Stomach (tissue), 4 donors: ENCODE results near the gene SERPINB11.
A peak's percentile ranks its signal among the peaks of the same experiment; 100 is the strongest.

Experiments
- EP300 ChIP-seq: sonication (generic); formaldehyde crosslinking; IDR thresholded peaks from one replicate; pipeline ENCODE4 v1.6.1; 2017; ENCODE audit warnings: antibody characterized with exemption
- POLR2A ChIP-seq, 4 donors: fragments of 450-650 bp; IDR thresholded peaks; one replicate each; pipeline ENCODE4 v1.6.1; 2016; ENCODE audit warnings: antibody characterized with exemption in 4 of 4, control low read depth in 2 of 4, mild to moderate bottlenecking in 1 of 4, moderate library complexity in 1 of 4
- POLR2AphosphoS5 ChIP-seq, 3 donors: sonication (generic); formaldehyde crosslinking; IDR thresholded peaks; one replicate each; pipeline ENCODE4 v1.6.1; 2016; ENCODE audit warnings: antibody characterized with exemption in 3 of 3
- TF ChIP-seq, protein P1 (sequence below), 7 experiments: fragments of 450-650 bp in 4 of 7; fragments of 200-600 bp in 3 of 7; sonication (generic) in 3 of 7; IDR thresholded peaks; one replicate each; pipeline ENCODE4 v1.5.1; 2016 to 2019; ENCODE audit warnings: antibody characterized with exemption in 7 of 7, control low read depth in 2 of 7, mild to moderate bottlenecking in 1 of 7

DNA sequence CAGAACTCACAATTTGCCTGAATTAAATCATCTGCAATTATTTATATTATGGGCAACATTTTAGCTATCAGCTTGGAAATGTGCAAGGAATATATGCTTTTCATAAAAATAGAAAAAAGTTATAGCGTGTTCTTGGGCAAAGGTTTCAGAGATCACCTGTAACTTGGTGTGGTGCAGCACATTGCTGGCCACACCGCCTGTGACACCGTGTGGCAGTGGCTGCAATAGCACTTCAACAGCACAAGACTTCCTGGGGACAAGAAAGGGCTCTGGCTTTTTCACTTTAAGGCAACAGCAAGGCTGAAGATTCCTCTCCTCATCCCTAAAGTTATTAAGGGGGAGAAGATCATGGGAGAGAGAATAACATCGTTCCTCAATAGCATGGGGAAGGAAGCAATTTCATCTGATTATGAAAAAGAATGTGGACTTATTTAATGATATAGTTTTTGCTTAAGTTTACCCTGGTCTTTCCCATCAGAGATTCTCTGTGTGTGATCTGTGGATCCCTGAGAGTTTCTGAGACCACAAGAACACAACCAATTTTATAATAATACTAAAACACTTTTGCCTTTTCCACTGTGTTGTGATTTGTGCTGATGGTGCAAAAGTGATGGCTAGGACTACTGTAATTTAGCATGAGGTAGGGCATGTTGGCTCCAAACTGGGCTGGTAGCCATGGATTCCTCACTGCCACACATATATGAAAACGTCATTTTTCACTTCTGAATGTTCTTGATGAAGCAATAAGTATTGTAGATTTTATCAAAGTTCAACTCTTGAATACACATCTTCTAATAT lies 26.0 kb upstream of the SERPINB11 start:
- TF ChIP-seq POLR2A (IDR thresholded peaks at IDR 0.05) = no peak
- TF ChIP-seq, protein P1, sequence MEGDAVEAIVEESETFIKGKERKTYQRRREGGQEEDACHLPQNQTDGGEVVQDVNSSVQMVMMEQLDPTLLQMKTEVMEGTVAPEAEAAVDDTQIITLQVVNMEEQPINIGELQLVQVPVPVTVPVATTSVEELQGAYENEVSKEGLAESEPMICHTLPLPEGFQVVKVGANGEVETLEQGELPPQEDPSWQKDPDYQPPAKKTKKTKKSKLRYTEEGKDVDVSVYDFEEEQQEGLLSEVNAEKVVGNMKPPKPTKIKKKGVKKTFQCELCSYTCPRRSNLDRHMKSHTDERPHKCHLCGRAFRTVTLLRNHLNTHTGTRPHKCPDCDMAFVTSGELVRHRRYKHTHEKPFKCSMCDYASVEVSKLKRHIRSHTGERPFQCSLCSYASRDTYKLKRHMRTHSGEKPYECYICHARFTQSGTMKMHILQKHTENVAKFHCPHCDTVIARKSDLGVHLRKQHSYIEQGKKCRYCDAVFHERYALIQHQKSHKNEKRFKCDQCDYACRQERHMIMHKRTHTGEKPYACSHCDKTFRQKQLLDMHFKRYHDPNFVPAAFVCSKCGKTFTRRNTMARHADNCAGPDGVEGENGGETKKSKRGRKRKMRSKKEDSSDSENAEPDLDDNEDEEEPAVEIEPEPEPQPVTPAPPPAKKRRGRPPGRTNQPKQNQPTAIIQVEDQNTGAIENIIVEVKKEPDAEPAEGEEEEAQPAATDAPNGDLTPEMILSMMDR (IDR thresholded peaks at IDR 0.05) = peak in 3 of 7 experiments; percentile 15 to 23 (median 23)
- TF ChIP-seq POLR2AphosphoS5 (IDR thresholded peaks at IDR 0.05) = no peak
- TF ChIP-seq EP300 = no peak
